GM18858 (cell line): ENCODE data around the gene DMD.

ENCODE experiments used
- ATAC-seq: cut with Tn5 transposase; IDR thresholded peaks from one replicate; pipeline ENCODE4 v1.9.1; 2021; ENCODE audit not compliant: unreplicated experiment

The DMD gene

GRCh38 chrX:31376408-31377022 is 1834.8 kb downstream of the DMD start:
- ATAC-seq, result no peak

GRCh38 chrX:31374786-31375185 is 1836.6 kb downstream of the DMD start:
- no peak for ATAC-seq

GRCh38 chrX:31371956-31372355 is 1839.4 kb downstream of the DMD start:
- ATAC-seq, result no peak

- ATAC-seq, result no peak
Observed at GRCh38 chrX:31367816-31368215, 1843.5 kb downstream of the DMD start.

GRCh38 chrX:31366041-31366440 is 1845.3 kb downstream of the DMD start:
- no peak for ATAC-seq

GRCh38 chrX:31356275-31357212 is 1854.8 kb downstream of the DMD start:
- no peak for ATAC-seq

GRCh38 chrX:31355206-31355955 is 1856.0 kb downstream of the DMD start:
- no peak for ATAC-seq

GRCh38 chrX:31353095-31353494 is 1858.3 kb downstream of the DMD start:
- ATAC-seq, result no peak

GRCh38 chrX:31350808-31351074 is 1860.6 kb downstream of the DMD start:
- ATAC-seq, result no peak

GRCh38 chrX:31349515-31349914 is 1861.8 kb downstream of the DMD start:
- no peak for ATAC-seq

GRCh38 chrX:31340587-31340986 is 1870.8 kb downstream of the DMD start:
- ATAC-seq, result no peak

- ATAC-seq, result no peak
Observed at GRCh38 chrX:31338991-31339350, 1872.4 kb downstream of the DMD start.

GRCh38 chrX:31337332-31337731 is 1874.0 kb downstream of the DMD start:
- ATAC-seq, result no peak

GRCh38 chrX:31336419-31336818 is 1874.9 kb downstream of the DMD start:
- no peak for ATAC-seq

- ATAC-seq, result no peak
Observed at GRCh38 chrX:31334997-31335396, 1876.4 kb downstream of the DMD start.

GRCh38 chrX:31333165-31333831 is 1878.1 kb downstream of the DMD start:
- ATAC-seq, result no peak

GRCh38 chrX:31331928-31332327 is 1879.4 kb downstream of the DMD start:
- ATAC-seq, result no peak

- ATAC-seq, result no peak
Observed at GRCh38 chrX:31331015-31331414, 1880.3 kb downstream of the DMD start.

- ATAC-seq, result no peak
Observed at GRCh38 chrX:31329298-31329697, 1882.1 kb downstream of the DMD start.

GRCh38 chrX:31323658-31324057 is 1887.7 kb downstream of the DMD start:
- peak; percentile 97 for ATAC-seq

GRCh38 chrX:31320740-31321139 is 1890.6 kb downstream of the DMD start:
- ATAC-seq, result no peak
